Astrocyte of the hippocampus (primary cell): ENCODE measurements around the gene LHFPL6.

Experiments
- DNase-seq: peaks from one replicate; pipeline ENCODE4 v3.0.0; 2011; ENCODE audit warnings: low read depth, low spot score

The LHFPL6 gene

DNA sequence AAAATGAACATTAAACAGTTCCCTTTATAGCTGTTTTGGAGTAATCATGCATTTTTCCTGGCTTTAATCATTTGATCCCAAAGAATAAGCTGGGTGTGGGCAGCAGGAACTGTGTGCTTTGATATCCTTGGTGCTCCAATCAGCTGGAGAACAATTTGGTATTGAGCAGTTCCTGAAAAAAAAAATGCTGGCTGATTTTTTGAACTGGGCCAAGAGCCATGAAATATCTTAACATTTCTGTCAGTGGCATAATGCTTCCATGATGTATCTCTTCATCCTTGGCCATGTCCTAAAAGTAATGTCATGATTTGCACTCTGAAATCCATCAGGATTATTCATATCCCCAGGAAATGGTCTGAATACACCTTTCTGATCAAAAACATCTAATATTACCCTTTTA lies 134.7 kb downstream of the LHFPL6 start:
- no peak for DNase-seq

DNA sequence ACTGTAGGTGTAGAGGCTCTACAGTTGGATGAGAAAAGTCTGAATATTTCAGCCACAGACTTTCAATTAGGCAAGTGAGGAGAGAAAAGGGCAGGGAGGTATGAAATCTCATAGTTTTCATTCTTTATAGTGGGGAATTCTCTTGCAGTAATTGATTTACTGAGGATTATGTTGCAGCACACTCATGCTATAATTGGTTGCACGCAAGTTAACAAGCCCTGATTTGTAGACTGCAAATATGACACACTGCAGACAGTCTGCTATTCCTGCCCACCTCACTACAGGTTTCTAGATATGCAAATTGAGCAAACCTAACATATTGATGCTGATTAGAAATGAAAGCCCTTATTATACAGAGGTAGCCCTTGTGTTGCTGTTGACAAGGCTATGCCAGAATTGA lies 139.4 kb downstream of the LHFPL6 start:
- no peak for DNase-seq

DNA sequence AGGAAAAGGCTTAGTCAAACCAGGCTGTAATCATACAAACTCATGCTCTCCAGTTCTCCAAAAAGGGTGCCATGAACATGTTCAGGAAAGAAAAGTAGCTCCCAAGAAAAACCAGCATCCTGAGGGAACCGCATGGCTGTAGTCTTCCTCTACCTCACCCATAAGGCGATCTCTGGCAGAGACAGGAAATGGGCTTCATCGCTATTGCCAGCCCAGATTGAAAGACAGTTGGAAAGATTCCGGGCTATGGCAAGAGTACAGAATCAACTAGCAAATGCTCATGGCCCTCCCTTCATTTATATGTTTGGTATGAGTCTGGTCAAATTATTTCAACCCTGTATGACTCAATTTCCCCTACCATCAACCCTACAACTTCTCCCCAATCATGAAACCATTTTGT lies 140.1 kb downstream of the LHFPL6 start:
- no peak for DNase-seq

DNA sequence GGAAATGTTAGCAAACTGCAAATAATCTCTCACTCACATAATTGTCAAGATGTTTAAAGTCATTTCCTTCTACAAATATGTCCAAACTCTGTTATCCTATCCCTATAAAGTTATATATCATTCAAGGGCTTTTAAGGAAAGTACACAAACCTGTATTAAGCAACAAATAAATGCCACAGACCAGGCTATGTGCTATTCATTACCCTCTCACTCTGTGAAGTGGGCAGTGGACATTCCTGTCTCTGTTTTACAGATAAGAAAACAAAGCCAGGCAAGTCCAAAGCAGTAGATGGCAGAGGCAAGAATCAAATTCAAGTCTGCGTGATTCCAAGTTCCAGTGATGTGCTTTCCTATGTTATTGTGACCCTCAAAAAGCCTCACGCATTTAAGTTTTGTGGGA lies 140.6 kb downstream of the LHFPL6 start:
- peak; percentile 61 for DNase-seq

DNA sequence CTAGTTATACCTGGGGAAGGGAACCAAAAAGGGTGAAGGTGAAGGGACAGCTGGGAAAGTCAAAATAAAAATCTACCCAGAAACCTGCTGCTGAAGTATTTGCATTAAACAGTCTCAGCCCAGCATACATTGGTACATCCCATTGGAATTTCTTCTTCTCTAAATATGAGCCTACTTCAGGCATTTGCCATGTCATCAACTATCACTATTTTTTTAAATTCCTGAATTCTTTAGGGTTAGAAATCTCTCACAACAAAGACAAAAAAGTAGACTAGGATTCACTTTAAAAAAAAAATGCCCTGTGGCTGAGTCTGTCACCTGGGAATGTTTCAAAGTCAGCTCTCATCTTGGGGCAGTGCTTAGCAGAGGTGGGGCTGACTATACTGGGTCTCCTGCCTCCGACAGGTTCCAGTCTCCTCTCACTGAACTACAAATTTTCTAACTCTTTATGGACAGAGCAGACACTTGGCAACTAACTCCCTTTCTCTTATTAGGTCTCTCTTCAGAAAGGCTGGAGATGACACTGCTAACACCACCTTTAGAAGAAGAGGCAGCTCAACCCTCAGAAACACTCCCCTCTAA lies 141.2 kb downstream of the LHFPL6 start:
- DNase-seq = peak; percentile 31

DNA sequence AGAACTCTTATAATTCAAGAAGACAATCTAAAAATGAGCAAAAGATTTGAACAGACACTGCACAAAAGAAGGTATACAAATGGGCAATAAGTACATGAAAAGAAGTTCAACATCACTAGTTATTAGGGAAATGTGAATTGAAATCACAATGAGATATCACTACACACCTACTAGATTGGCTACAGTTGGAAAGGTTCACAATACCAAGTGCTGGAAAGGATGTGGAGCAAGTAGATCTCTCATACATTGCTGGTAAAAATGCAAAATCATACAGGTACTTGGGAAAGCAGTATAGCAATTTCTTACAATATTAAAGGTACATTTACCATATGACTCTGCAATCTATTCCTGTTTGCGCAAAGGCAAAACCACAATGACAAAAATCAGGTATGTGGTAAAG lies 145.7 kb downstream of the LHFPL6 start:
- no peak for DNase-seq

DNA sequence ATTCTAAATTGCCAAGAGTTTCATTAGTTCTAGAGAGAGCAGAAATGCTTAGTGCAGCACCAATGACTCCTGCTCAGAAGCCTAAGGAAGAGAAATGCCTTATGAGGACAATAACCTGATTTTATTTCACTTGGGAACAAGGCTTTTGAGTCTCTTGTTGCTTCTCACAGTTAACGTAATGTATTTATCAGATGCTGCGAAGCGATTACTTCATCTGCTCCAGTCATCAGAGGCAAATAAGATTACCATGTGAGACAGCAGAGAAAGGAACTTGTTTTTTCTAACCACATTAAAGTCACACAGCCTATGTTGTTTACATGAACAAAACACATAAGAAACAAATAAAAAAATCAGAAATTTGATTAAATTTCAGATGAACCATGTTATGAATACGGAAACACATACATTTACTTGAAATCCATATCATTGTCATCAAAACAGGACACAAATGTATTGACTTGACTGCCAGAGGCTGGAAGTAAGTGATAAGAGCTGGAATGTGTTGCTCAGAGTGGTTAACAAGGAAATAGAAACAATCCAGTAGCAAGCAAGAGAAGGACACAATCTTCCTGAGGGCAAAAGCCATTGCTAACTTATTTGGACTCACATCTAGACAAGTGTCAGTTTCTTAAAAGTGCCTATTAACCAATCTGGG lies 147.3 kb downstream of the LHFPL6 start:
- DNase-seq = peak; percentile 28

DNA sequence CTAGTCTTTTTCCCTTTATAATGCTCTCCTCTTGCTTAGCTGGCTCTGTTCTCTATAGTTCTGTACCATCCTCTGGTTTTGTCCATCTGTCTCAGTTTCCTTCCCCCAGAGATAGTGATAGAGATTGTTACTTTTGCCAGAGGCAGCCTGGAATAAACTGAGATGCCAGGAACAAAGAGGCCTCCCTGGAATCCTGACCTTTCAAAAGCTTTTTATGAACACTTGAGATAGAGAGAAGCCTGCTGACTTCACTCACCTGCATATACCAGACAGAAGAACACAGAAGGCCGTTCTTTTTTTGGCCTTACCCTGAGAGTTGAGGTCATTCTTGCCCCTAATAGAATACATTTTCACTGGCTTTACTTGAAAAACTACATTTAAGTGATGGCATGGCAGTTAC lies 150.2 kb downstream of the LHFPL6 start:
- DNase-seq = no peak

DNA sequence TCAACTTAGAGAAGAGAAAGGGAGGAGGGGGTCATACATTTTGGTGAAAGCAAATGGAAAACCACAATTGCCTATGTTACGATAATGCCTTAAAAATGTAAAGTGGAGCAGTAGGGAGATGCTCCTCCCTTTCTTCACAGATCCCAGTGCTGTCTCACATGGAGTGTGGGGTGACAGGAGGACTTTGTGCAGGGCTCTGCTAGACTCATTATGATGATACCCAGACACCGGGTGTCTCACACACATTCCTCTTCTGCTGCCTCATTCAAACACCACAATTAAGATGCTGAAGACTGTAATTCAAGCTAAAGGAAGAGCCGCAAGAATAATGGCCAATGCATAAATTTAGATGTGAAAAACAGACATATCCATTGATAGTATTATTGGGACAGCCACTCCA lies 150.6 kb downstream of the LHFPL6 start:
- peak; percentile 28 for DNase-seq

DNA sequence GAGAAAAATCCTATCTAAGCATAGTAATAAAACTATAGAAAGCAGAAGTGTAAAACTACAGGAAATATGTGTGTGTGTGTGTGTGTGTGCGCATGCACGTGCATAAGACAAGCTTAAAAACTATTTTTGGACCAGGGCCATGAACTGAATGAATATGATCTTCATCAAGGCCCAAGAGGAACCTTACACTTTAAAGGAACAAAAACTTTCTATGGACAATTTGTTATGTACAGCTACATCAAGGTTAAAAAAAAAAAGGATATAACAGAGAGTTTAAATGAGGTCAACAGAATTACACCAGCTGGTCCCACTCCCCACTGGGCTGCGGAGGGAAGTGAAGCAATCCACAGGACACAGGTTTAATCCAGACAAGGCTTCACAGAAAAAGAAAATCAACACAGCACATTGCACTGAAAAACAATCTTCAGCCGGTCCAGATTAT lies 151.1 kb downstream of the LHFPL6 start:
- DNase-seq = no peak

DNA sequence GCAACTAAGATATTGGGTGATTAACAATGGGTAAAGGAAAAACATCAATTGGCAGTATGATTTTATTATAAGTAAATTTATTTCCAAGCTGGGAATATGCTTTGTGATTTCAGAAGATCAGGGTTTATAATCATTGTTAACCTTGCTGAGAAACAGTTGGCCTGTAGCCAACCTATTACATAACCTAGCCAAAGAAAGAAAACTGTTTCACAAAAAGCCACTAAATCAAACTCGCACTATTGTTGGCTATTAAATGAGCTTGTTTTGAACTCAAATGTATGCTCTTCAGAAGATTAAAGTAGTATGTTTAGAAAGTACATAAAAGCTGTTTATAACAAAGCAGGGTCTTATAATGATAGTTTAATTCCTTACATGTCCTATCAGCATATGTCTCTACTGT lies 151.7 kb downstream of the LHFPL6 start:
- DNase-seq = peak; percentile 51

DNA sequence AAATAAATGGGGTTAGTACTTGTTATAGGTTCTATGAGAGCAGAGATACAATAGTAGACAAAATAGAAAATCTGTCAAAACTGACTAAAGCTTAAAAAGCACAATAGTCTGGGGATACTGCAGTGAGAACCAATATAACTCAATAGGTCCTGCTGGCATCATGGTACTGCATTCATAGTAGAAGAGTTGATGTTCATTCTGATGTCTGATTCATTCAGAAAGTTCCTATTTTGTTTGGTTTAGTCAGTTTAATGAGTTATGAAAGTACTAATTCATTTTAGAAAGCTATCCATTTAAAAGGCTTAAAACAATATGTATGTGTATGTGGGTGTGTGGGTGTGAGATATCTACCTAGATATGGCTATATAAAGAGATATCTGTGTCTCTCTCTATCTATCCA lies 152.8 kb downstream of the LHFPL6 start:
- DNase-seq = no peak

DNA sequence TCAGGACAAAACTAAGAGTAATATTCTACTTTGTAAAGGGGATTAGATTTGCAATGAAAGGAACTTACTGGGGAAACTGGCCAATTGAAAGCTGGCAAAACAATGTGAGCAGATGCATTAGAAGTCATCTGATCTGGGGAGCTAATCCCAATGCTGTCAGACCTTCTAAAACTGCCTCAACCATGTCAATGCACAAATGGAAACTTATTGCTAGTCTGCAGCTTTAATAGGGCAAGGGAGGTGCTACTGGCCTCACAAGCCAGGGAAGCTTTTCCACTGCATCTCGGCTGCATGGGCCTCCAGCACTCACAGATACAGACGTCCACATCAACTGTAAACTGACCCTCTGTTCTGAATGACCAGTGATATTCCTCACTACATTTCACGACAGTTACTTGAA lies 154.2 kb downstream of the LHFPL6 start:
- DNase-seq = peak; percentile 7

DNA sequence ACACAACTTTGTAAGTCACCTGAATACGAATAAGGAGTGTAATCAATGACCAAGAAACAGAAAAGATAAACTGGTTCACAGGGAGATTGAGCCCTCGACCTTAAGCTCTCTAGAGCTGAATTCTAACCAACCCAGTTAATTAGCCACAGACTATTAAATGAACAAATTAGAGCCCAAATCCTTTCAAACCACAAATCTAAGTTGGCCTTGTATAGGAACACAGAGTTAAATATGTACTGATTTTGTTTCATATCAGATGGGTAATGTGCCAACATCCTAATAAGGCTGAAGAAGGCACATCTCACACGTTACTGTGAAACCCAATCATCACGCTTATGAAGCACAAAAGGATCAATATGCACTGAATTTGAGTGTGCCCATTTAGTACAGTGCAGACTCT lies 156.1 kb downstream of the LHFPL6 start:
- no peak for DNase-seq

DNA sequence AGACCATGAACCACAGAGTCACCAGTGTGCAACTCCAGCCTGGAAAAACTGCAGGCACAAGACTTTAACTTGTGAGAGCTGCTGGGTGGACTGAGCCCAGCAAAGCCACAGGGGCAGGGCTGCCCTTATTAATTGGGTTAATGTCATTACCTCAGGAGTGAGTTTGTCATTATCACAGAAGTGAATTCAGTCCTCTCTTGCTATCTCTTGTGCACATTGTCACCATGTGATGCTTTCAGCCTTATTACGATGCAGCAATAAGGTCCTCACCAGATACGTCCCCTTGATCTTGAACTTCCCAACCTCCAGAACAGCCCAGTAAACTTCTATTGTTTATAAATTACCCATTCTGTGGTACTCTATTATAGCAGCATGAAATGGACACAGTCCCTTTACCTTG lies 158.1 kb downstream of the LHFPL6 start:
- no peak for DNase-seq

DNA sequence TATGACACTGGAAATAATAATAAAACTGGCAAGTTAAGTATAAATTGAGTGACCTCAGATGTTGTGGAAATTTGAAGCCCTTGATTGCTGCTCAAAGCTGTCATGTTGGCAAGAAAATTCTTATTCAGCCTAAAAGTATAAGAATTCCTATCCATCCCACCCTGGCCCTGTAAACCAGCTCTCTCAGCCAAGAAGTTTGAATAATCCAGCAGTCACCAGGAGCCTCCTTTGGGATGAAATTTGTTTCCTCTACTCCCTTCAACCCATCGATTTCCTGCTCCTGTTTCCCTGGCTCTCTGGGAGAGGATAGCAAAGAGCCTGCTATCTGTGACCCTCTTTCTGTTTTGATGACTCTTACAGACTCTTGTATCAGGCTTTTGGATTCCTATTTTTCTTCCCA lies 169.3 kb downstream of the LHFPL6 start:
- no peak for DNase-seq

DNA sequence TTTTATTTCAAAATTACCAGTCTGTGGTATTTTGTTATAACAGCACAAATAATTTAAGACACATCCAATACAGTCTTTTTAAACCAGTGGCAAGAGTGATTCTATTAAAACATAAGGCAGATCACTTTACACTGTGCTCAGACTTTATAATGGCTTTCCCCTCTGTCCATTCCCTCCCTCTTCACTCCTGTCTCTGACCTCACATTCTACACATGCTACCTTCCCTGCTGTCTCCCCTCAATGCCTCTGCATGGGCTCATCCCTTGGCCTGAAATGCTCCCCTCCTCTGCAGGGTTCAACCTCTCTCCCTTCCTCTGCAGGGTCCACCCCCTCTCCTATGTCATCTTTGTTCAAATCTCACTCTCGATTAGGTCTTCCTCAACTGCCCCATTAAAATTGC lies 170.8 kb downstream of the LHFPL6 start:
- no peak for DNase-seq

DNA sequence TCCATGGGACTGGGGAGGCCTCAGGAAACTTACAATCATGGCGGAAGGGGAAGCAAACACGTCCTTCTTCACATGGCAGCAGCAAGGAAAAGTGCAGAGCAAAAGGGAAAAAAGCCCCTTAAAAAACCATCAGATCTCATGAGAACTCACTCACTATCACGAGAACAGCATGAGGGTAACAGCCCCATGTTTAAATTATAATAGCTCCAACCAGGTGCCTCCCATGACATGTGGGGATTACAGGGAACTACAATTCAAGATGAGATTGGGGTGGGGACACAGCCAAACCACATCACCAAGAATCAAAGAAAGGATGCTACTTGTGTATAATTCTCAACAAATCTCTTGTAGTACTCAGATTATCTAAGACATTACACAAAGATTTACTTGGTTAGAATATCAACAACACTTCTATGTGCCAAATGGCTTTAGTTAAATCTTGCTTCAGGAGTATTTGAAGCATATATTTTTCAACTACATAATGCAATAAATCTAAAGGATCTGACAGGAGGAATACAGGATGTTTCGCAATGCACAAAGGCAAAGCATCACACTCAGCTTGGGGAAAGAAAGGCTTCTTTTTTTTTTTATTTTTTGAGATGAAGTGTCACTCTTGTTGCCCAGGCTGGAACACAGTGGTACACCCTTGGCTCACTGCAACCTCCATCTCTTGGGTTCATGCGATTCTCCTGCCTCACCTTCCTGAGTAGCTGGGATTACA lies 180.0 kb downstream of the LHFPL6 start:
- DNase-seq = no peak

DNA sequence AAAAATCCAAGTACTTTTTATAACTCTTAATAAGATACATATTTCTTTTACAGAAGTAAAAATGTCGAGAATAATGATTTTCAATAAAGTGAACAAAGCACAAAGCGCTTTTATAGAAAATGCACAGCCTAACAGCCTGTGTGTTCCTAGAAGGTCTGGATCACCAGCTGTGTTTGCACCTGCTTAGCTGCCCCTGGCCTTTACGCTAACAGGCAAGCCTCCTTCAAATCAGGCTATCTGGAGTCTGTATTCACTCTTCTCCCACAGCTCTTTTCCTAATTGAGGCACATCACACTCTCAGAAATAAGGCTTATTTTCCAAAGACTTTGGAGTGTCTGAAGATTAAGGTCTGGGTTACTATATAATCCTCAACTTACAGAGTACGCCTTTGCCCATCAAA lies 183.1 kb downstream of the LHFPL6 start:
- DNase-seq = no peak

DNA sequence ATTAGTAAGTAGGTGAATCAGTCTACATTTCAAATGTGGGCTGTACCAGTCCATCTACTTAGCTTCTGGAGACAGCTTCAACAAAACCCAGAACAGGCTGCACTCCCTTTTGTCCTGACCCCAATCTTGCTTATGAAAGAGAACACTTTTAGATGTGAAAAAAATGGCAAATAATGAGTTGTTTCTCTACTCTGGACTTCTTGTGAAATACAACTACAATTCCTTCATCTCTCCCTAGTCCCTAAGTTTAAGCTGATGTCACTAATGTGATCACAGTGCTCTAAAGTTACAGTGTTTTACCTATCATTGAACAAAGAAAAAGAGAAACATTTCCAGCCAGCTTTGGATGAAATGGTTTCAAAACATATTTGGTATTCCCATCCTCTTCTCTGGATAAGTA lies 183.9 kb downstream of the LHFPL6 start:
- DNase-seq = no peak

DNA sequence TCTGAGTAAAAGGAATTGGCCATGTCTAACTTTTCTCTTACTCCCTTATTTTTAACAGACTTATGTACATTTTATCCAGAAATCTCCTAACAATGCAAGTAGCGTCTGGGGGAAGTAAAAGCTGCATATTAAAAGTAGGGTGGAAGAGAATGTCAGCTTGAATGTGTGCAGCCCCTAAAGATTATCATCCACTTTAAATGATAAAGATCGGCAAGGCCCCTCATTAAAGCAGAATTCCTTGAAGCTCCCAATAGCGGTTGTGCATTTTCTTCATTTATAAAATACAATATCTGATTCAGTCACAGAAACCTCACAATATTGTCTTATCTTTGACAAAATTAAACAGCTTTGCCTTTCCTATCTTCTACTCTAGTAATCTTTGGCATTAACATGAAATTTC lies 184.6 kb downstream of the LHFPL6 start:
- DNase-seq = no peak

DNA sequence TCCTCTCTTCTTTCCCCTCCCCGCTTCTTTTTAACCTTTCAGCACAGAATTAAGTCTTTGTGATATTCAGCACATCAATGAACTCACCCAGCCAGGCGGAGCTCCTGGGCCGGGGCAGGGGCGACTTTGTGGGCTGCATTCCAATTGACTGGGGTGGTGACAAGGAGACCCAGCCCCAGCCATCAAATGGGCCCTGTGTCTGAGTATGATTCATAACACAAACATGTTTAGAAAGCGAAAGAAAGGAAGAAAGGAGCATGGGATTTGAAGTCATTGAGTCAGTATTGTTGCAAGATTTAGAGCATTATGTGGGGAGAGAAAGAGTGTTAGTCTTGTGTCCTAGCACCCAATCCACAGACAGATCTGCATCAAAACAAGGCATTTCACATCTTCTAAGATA lies 185.3 kb downstream of the LHFPL6 start:
- DNase-seq = peak; percentile 89

DNA sequence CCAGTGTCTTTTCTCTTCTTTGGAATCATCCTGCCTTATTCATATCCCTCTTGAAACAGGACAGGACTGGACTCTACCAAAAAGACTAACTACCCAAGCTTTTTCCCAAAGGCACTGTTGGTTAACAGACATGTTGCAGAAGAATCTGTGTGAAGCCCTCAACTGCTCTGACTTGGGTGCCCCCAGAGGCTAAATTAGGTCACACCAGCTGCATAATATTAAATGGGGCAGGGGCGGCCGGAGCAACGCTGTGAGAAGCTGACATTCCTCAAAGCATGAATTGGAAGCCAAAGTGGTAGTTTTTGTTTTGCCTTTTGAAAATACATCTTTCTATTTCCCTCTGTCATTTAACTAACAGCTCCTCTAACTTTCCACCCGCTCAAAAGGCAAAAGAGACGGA lies 185.9 kb downstream of the LHFPL6 start:
- DNase-seq = peak; percentile 56
